HepG2 (cell line): ENCODE data around the gene CWF19L2. TPM values are rescaled to one million over a fixed set of nuclear protein-coding genes. Genes with fewer than 3 reads are reported as not detected.
"Not testable (repeated sequence)": the region's sequence is repeated elsewhere in the genome, so short reads cannot be mapped to it uniquely, and the experiment has no call there.

Source experiments
- ATAC-seq: fragments of 200-7000 bp; cut with Tn5 transposase; 3 replicates; pipeline ENCODE4 v1.9.1; 2020; ENCODE audit warnings: mild to moderate bottlenecking, moderate library complexity
- BruUV-seq: library from RNA; stranded (reverse); fragments of 400-500 nt; replicated peaks from 2 replicates; lab custom pipeline; 2021; lab: Mats Ljungman, UMichigan
- CTCF ChIA-PET: fragments of 300-600 bp; formaldehyde crosslinking; extraction: SDS; loops from one replicate; lab custom pipeline; 2021; ENCODE audit warnings: low total read pairs, inconsistent platforms, low intra/inter-chr PET ratio; lab: Yijun Ruan, JAX
- POLR2A ChIA-PET: fragments of 350-600 bp; sonication (Branson Sonifier 250); formaldehyde crosslinking; loops from one replicate; lab custom pipeline; 2020; ENCODE audit warnings: antibody characterized with exemption, inconsistent platforms; lab: Yijun Ruan, JAX
- DNase-seq: peaks from one replicate; pipeline ENCODE4 v3.0.0-alpha.2; 2015; ENCODE audit warnings: low spot score
- FAIRE-seq: peaks from 3 replicates; lab custom pipeline; 2011; peaks lifted over from hg19 to GRCh38; lab: Jason Lieb, UNC
- H2AFZ ChIP-seq: one replicate; pipeline ENCODE4 v1.6.1; 2011; ENCODE audit warnings: low read length, inconsistent platforms
- H3K27ac ChIP-seq: fragments of 300-600 bp; 3 replicates; pipeline ENCODE4 v1.8.0; 2011; ENCODE audit warnings: mixed run types, mild to moderate bottlenecking, mixed read lengths, low read length, inconsistent platforms; ENCODE audit not compliant: insufficient read depth; ENCODE audit errors: extremely low read length
- H3K27me3 ChIP-seq, 2 experiments: fragments of 200-600 bp in 1 of 2; 2 replicates in 1 of 2; 3 replicates in 1 of 2; pipeline versions ENCODE4 v1.6.0 to v1.8.0; 2011; ENCODE audit warnings: low read length in 2 of 2, mild to moderate bottlenecking in 2 of 2, moderate library complexity in 2 of 2, inconsistent platforms in 1 of 2; ENCODE audit not compliant: insufficient read depth in 2 of 2, control insufficient read depth in 1 of 2
- H3K36me3 ChIP-seq, 2 experiments: fragments of 200-600 bp in 1 of 2; replicated peaks in 1 of 2; 2 replicates in 1 of 2; 3 replicates in 1 of 2; pipeline versions ENCODE4 v1.5.1 to v1.8.0; 2011; ENCODE audit warnings: low read length in 2 of 2, inconsistent platforms in 1 of 2; ENCODE audit not compliant: insufficient read depth in 2 of 2, control insufficient read depth in 1 of 2
- H3K4me1 ChIP-seq: 2 replicates; pipeline ENCODE4 v1.5.1; 2012; ENCODE audit warnings: low read length, inconsistent platforms; ENCODE audit not compliant: insufficient read depth
- H3K4me2 ChIP-seq: 2 replicates; pipeline ENCODE4 v1.6.0; 2011; ENCODE audit warnings: low read depth, low read length, inconsistent platforms
- H3K4me3 ChIP-seq, 3 experiments: fragments of 200-600 bp in 1 of 3; sonication (generic), shearing (Covaris generic) in 1 of 3; replicated peaks in 1 of 3; 2 replicates each; pipeline ENCODE4 v1.5.1; 2011 to 2016; ENCODE audit warnings: low read length in 3 of 3, inconsistent platforms in 2 of 3, low read depth in 2 of 3, mild to moderate bottlenecking in 2 of 3, control low read depth in 1 of 3, mixed read lengths in 1 of 3; ENCODE audit not compliant: insufficient read depth in 1 of 3
- H3K79me2 ChIP-seq: one replicate; pipeline ENCODE4 v1.6.1; 2011; ENCODE audit warnings: low read length, inconsistent platforms; ENCODE audit not compliant: insufficient read depth
- H3K9ac ChIP-seq: 2 replicates; pipeline ENCODE4 v1.6.0; 2011; ENCODE audit warnings: mild to moderate bottlenecking, low read depth, low read length, inconsistent platforms; ENCODE audit not compliant: insufficient read depth
- H3K9me3 ChIP-seq: 2 replicates; pipeline ENCODE4 v1.5.1; 2012; ENCODE audit warnings: mild to moderate bottlenecking, low read length
- H4K20me1 ChIP-seq: 2 replicates; pipeline ENCODE4 v1.6.0; 2011; ENCODE audit warnings: inconsistent platforms, mild to moderate bottlenecking, low read length, moderate library complexity; ENCODE audit not compliant: insufficient read depth
- NFATC3 ChIP-seq: sonication (generic); formaldehyde crosslinking; IDR thresholded peaks from 2 replicates; pipeline ENCODE4 v1.5.1; 2020; ENCODE audit warnings: mild to moderate bottlenecking, missing genetic modification reagents
- PCBP2 ChIP-seq: fragments of 200-400 bp; formaldehyde crosslinking; optimal IDR thresholded peaks from 2 replicates; pipeline ENCODE3; 2018; ENCODE audit warnings: low read length, low read depth; ENCODE audit not compliant: poor library complexity, severe bottlenecking
- POGK ChIP-seq: sonication (generic); formaldehyde crosslinking; conservative IDR thresholded peaks from 2 replicates; pipeline ENCODE4 v1.8.0; 2022; ENCODE audit warnings: mild to moderate bottlenecking, moderate library complexity, missing genetic modification reagents
- ZNF503 ChIP-seq: sonication (generic); formaldehyde crosslinking; IDR thresholded peaks from 2 replicates; pipeline ENCODE4 v1.4.0; 2020; ENCODE audit warnings: missing genetic modification reagents
- WGBS: methylation state at CpG from one replicate; pipeline ENCODE4 v1.1.6; 2017; ENCODE audit warnings: low lambda C conversion rate; 5-methylcytosine and 5-hydroxymethylcytosine counted together
- in situ Hi-C: cut with HindIII; loops from 2 replicates; pipeline ENCODE4 v1.10.0; 2017; ENCODE audit warnings: low pct_unique_long_range_greater_than_20kb; ENCODE audit not compliant: extremely low pct_ligation_motif_present
- intact Hi-C: fragments of 100-400 bp; cut with micrococcal nuclease; formaldehyde crosslinking; loops from one replicate; pipeline ENCODE4 v1.10.0; 2022; ENCODE audit not compliant: unreplicated experiment
- polyA plus RNA-seq, 8 experiments: library from polyadenylated mRNA; depleted of rRNA in 3 of 8; stranded (reverse) in 7 of 8; unstranded in 1 of 8; fragments of >200 nt; fragmentation: Illumina TruSeq in 4 of 8; extraction: Trizol in 4 of 8; gene quantifications; 2 replicates each; pipeline versions ENCODE4 v1.2.1 to v1.2.3, GENCODE V29; 2011 to 2016; ENCODE audit warnings: low read depth in 4 of 8, missing spikeins in 1 of 8, mixed read lengths in 1 of 8; ENCODE audit not compliant: insufficient read depth in 1 of 8
- total RNA-seq, 5 experiments: library from RNA; depleted of rRNA; stranded (reverse); fragments of >200 nt; fragmentation: Illumina TruSeq; extraction: Trizol; gene quantifications; 2 replicates each; pipeline ENCODE4 v1.2.3, GENCODE V29; 2016; ENCODE audit warnings: low read depth in 1 of 5

The CWF19L2 gene
- total and polyA plus RNA-seq, 2 of the 13 experiments (the other 11 are each of a cell fraction or from before 2014, with no cell fraction given), result 2.2 to 18.6 TPM

- no peak for TF ChIP-seq PCBP2
- TF ChIP-seq ZNF503 (CRISPR knock-in tag), result no peak
- no peak for TF ChIP-seq POGK (CRISPR knock-in tag)
- no peak for TF ChIP-seq NFATC3
- H3K27me3 ChIP-seq, result no peaks in the 10 kb centered on the region
- 78% methylated on average over 1 of the region's 1 CpG for WGBS
- no peaks in the 10 kb centered on the region for H3K9me3 ChIP-seq
- no peak overlapping the region for H2AFZ ChIP-seq
- no peaks in the 10 kb centered on the region for H3K79me2 ChIP-seq
- in situ Hi-C loops (no loop called here), intact Hi-C loops (loop anchor here (5.0 kb wide), 2 partner anchors 42 to 103 kb away; no protein-coding TSS in a partner anchor)
- DNase-seq (no peak), ATAC-seq (no peak), FAIRE-seq (no peak)
- H3K9ac ChIP-seq, result no peak overlapping the region
- peaks cover 46% of the 10 kb centered on the region for H3K4me1 ChIP-seq
- no peaks in the 10 kb centered on the region for H4K20me1 ChIP-seq
- H3K27ac ChIP-seq, result no peak overlapping the region
- no peaks in the 10 kb centered on the region for H3K36me3 ChIP-seq
- BruUV-seq, result no TSS peak
- H3K4me3 ChIP-seq, result no peak overlapping the region
- CTCF ChIA-PET, result no interaction called here
- no peak overlapping the region for H3K4me2 ChIP-seq
- POLR2A ChIA-PET, result no interaction called here
Observed at GRCh38 chr11:107405260-107405659, 52.4 kb downstream of the CWF19L2 start.

- DNase-seq, H3K9ac ChIP-seq, in situ Hi-C loops, ATAC-seq, H3K27me3 ChIP-seq, H4K20me1 ChIP-seq, FAIRE-seq, BruUV-seq, H3K9me3 ChIP-seq, POLR2A ChIA-PET, CTCF ChIA-PET, intact Hi-C loops, H3K4me3 ChIP-seq, H3K4me2 ChIP-seq, H3K27ac ChIP-seq, H3K79me2 ChIP-seq, H2AFZ ChIP-seq, H3K36me3 ChIP-seq: not testable (repeated sequence)
- peaks cover 17% of the 10 kb centered on the region for H3K4me1 ChIP-seq
- 91% methylated on average over 2 of the region's 2 CpGs for WGBS
Observed at GRCh38 chr11:107401131-107401530, 56.5 kb downstream of the CWF19L2 start.
